Measurements from ENCODE around the gene LYZL1.
"Not testable (repeated sequence)": the region's sequence is repeated elsewhere in the genome, so short reads cannot be mapped to it uniquely, and the experiment has no call there.

LYZL1 gene

DNA sequence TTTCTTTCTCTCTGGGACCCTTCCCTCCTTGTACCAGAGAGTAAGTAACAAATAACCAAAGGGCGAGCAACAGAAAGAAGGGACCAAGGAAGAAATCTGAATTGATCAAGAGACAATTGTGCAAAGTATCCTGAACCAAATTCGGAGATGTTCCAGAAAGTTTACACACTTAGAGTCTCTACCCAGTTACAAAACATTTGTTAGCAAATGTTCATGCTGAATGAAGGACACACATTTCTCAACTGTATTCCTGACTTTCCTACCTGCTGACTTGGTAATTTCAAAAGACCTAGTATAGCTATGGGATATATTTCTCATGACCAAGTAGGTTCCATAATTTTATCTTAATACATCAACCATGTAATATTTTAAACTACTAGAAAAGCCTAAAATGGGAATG is 37.4 kb downstream of the LYZL1 start:
- in situ Hi-C loops (cut with HindIII; ENCODE audit: low sequenced_read_pairs): loop anchor here (10.0 kb wide), 1 partner anchor 81 kb away; no protein-coding TSS in a partner anchor

DNA sequence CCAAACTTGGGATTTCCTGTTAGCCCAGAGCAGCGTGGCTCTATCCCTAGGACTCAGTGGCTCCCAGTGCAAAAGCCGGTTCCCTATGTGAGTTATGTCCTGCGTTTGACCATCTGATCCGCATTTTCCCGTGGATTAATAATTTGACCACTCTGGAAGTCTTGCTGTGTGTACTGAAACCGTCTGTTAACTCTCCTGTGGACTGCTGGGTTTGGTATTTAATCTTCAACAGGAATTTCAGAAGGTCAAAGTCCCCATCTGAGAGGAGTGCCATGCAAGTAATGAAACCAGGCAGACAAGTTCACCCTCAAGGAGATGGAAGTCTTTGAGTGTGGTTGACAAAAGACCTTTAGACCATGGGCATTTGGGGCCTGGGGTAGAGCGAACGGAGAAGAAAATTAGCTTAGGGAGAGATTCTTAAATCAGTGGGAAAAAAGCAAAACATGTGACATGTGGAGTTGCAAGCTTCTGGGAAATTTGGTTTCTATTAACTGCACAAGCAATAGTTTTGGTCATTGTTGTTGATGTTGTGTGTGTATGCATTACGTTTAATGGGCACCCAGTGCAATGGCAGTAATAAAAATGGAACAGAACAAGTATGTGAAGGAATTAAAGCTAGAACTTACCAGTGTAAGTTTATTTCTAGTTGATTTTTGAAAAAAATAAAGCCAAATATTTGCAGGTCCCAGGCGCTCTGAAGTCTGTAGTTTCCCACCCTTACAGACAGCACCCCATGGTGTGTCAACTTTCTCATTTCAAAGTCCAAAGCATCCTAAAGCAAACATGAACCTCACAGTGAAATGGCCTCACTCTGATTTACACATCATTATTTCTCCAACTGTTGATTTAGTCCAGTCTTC is 38.2 kb downstream of the LYZL1 start:
- in situ Hi-C loops (cut with HindIII; ENCODE audit: low sequenced_read_pairs): loop anchor here (10.0 kb wide), 1 partner anchor 82 kb away; no protein-coding TSS in a partner anchor

- in situ Hi-C loops (cut with HindIII; ENCODE audit: low sequenced_read_pairs): loop anchor here (10.0 kb wide), 1 partner anchor 83 kb away; no protein-coding TSS in a partner anchor
These were observed 38.9 kb downstream of the LYZL1 start for GRCh38 chr10:29327746-29328102.

DNA sequence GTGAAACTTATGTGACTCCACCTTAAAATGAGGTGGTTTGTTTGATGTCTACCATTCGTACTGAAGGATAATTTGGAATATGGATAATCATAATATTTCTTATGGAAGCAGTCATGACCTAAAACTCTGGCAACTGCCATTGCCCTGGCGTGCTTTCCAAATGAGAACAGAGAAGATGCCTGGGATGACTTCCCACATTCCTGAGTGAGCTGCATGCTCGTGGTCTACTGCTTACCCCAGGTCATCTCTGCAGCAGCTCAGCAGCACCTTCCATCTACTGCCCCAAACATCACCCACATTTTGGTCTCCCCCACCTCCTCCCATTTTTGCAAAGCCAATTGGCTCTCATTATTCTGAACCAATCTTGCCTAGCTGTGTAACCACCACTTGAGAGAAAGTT is 40.1 kb downstream of the LYZL1 start:
- in situ Hi-C loops (cut with HindIII; ENCODE audit: low sequenced_read_pairs): loop anchor here (10.0 kb wide), 1 partner anchor 84 kb away; no protein-coding TSS in a partner anchor

DNA sequence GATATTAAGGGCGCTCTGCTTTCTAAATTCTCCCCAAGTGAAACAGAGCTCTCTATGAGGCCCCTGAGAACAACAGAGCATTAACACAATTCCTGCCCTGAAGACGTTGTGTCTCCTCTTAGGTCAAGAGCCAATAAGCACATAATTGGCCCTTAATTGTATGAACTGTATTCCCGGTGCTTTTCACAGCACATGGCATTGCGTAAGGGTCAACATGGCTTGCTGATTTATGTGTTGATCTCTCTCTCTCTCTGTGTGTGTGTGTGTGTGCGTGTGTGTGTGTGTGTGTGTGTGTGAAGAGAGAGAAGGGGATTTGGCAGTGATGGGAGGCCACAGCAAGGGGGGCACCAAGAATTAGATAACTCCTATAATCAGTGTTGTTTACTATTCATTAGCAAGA is 40.5 kb downstream of the LYZL1 start:
- in situ Hi-C loops (cut with HindIII; ENCODE audit: low sequenced_read_pairs): loop anchor here (10.0 kb wide), 1 partner anchor 85 kb away; no protein-coding TSS in a partner anchor

GRCh38 chr10:29332061-29332760 is 43.3 kb downstream of the LYZL1 start:
- in situ Hi-C loops (cut with HindIII; ENCODE audit: low sequenced_read_pairs): no loop called here

GRCh38 chr10:29332761-29333148 is 43.9 kb downstream of the LYZL1 start:
- in situ Hi-C loops (cut with HindIII; ENCODE audit: low sequenced_read_pairs): no loop called here

GRCh38 chr10:29337526-29337925 is 48.7 kb downstream of the LYZL1 start:
- in situ Hi-C loops (cut with HindIII; ENCODE audit: low sequenced_read_pairs): not testable (repeated sequence)

DNA sequence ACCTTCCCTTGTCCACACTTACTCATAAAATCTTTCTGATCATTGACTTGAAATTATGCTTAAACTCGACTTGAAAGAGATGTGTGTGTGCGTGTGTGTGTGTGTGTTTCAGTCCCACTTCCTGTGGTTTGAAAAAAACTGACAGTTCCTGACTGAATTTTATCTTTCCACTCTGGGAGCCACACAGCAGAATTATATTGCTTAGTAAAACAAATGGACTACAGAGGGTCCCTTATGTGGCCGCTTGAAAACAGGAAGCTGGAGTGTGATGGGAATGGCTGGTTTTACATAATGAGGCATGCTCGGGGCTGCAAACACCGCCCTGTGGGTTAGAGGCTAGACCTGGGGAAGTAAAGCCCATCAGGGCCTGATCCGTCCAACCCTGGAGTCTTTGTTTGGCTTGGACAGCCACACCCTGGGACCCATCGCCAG is 54.8 kb downstream of the LYZL1 start:
- in situ Hi-C loops (cut with HindIII; ENCODE audit: low sequenced_read_pairs): no loop called here

GRCh38 chr10:29344073-29344820 is 55.4 kb downstream of the LYZL1 start:
- in situ Hi-C loops (cut with HindIII; ENCODE audit: low sequenced_read_pairs): no loop called here

- in situ Hi-C loops (cut with HindIII; ENCODE audit: low sequenced_read_pairs): no loop called here
These were observed 56.5 kb downstream of the LYZL1 start for GRCh38 chr10:29345144-29345909.

GRCh38 chr10:29345910-29346209 is 57.0 kb downstream of the LYZL1 start:
- in situ Hi-C loops (cut with HindIII; ENCODE audit: low sequenced_read_pairs): no loop called here

DNA sequence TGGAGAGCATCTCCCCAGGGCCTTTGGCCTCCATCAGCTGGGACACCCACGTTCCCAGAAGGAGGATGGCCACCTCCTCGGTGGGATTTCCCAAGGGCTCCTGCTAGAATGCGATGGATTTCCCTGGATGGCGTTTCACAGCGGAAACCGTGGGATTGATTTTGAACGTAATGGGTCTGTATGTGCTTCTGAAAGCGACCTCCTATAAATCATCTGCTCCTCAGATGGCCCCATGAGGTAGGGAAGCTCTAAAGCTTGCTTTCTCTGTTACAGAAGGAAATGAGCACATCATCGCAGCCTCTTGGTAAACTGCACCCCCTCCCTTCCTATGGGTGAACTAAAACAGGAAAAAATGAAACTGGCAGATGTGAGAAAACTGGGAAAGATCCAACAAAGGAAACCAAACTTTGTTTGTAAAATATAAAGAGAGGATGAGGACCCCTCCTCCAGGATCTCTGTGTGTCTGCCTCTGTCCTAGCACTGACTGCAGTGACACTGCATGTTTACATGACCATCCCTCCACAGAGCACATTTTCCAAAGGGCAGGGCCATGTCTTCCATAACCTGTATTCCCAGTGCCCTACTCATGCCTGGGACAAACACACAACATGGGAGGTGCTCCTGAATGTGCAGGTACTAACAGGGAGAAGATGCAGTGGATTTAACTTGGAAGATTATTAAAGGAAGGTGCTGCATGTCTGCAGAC is 57.6 kb downstream of the LYZL1 start:
- in situ Hi-C loops (cut with HindIII; ENCODE audit: low sequenced_read_pairs): no loop called here

GRCh38 chr10:29348836-29349235 is 60.0 kb downstream of the LYZL1 start:
- in situ Hi-C loops (cut with HindIII; ENCODE audit: low sequenced_read_pairs): no loop called here

DNA sequence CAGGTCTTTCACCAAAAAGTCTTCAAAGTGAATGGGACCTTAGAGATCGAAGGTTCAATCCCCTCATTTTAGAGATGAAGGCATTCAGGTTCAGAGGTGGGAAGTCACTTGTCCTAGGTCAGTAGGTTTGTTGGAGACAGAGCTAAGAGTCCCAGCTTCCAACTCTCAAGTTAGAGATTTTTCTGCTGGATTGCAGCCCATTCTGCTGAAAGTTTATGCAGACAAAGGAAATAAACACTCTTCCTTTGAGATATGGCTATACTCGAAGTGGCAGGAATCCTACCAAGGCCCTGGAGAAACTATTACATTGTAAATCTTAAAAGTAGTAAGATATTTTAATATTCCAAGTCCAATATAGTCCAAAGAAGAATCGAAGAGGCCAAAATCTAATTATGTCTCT is 64.4 kb downstream of the LYZL1 start:
- in situ Hi-C loops (cut with HindIII; ENCODE audit: low sequenced_read_pairs): no loop called here

DNA sequence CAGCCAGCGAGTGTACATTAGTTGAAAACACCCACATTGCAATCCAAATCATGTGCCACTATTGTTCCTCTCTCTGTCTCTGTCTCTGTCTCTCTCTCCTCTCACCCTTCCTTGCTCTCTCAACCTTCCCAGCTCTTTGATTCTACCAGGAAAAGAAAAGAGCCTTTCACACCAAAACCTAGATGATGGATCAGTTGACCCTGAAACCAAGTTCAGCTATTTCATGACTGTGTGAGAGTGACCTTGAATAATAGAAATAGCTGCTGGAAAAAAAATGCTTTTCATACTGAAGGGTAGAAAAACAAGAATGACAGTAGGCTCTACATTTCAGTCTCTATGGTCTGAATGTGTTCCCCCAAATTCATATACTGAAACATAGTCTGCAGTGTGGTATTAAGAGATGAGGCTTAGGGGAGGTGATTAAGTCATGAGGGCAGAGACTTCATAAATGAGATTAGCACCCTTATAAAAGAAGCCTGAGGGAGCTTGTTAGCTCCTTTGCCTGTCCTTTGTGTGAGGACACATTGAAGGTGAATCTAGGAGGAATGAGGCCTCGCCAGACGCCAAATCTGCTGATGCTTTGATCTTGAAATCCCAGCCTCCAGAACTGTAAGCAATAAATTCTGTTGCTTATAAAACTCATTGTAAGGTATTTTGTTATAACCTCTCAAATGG is 65.2 kb downstream of the LYZL1 start:
- in situ Hi-C loops (cut with HindIII; ENCODE audit: low sequenced_read_pairs): no loop called here

GRCh38 chr10:29355411-29355991 is 66.6 kb downstream of the LYZL1 start:
- in situ Hi-C loops (cut with HindIII; ENCODE audit: low sequenced_read_pairs): no loop called here

- in situ Hi-C loops (cut with HindIII; ENCODE audit: low sequenced_read_pairs): no loop called here
These were observed 68.1 kb downstream of the LYZL1 start for GRCh38 chr10:29356931-29357330.

- in situ Hi-C loops (cut with HindIII; ENCODE audit: low sequenced_read_pairs): no loop called here
These were observed 69.2 kb downstream of the LYZL1 start for GRCh38 chr10:29358010-29358616.
